NT2/D1 (cell line): ENCODE measurements around the gene MOB3B.

Experiments
- DNase-seq: peaks from one replicate; pipeline ENCODE4 v3.0.0-alpha.2; 2011; ENCODE audit warnings: low read depth, low spot score
- H3K27me3 ChIP-seq: 2 replicates; pipeline ENCODE4 v1.6.0; 2011; ENCODE audit warnings: mild to moderate bottlenecking; ENCODE audit not compliant: insufficient read length, insufficient read depth
- H3K36me3 ChIP-seq: 2 replicates; pipeline ENCODE4 v1.6.1; 2011; ENCODE audit warnings: mild to moderate bottlenecking, low read length, mixed read lengths; ENCODE audit not compliant: insufficient read depth, insufficient read length
- H3K4me1 ChIP-seq: 2 replicates; pipeline ENCODE4 v1.5.1; 2011; ENCODE audit not compliant: insufficient read depth, insufficient read length
- H3K4me3 ChIP-seq: 2 replicates; pipeline ENCODE4 v1.5.1; 2011; ENCODE audit warnings: low read depth; ENCODE audit not compliant: insufficient read length
- H3K9ac ChIP-seq: 2 replicates; pipeline ENCODE4 v1.6.0; 2011; ENCODE audit warnings: low read depth; ENCODE audit not compliant: insufficient read length
- H3K9me3 ChIP-seq: 2 replicates; pipeline ENCODE4 v1.5.1; 2011; ENCODE audit warnings: mild to moderate bottlenecking, low read length; ENCODE audit not compliant: insufficient read depth
- SUZ12 ChIP-seq: IDR thresholded peaks from 2 replicates; pipeline ENCODE4 v1.6.1; 2011; ENCODE audit not compliant: insufficient read length, insufficient read depth; ENCODE audit errors: extremely low read depth
- YY1 ChIP-seq: IDR thresholded peaks from 2 replicates; pipeline ENCODE4 v1.6.1; 2011; ENCODE audit not compliant: insufficient read length, insufficient read depth
- ZNF274 ChIP-seq: IDR thresholded peaks from 2 replicates; pipeline ENCODE4 v1.6.1; 2011; ENCODE audit warnings: mild to moderate bottlenecking, low read depth, low read length

MOB3B gene

GRCh38 chr9:27487128-27487640, 42.4 kb downstream of the MOB3B start:
- DNase-seq, result no peak
- Histone ChIP-seq H3K4me1 (no peaks in the 10 kb centered on the region), H3K9me3 (no peaks in the 10 kb centered on the region), H3K4me3 (no peak overlapping the region), H3K9ac (no peak overlapping the region), H3K36me3 (no peaks in the 10 kb centered on the region), H3K27me3 (no peaks in the 10 kb centered on the region)
- TF ChIP-seq SUZ12 (no peak), YY1 (no peak), ZNF274 (no peak)

- Histone ChIP-seq H3K9me3 (no peaks in the 10 kb centered on the region), H3K4me3 (no peak overlapping the region), H3K9ac (no peak overlapping the region), H3K36me3 (no peaks in the 10 kb centered on the region), H3K4me1 (no peaks in the 10 kb centered on the region), H3K27me3 (no peaks in the 10 kb centered on the region)
- no peak for TF ChIP-seq ZNF274
- TF ChIP-seq SUZ12, result no peak
- no peak for TF ChIP-seq YY1
- no peak for DNase-seq
These were observed 44.5 kb downstream of the MOB3B start for GRCh38 chr9:27485158-27485557.

- Histone ChIP-seq H3K9ac (no peak overlapping the region), H3K4me3 (no peak overlapping the region), H3K4me1 (no peaks in the 10 kb centered on the region), H3K36me3 (no peaks in the 10 kb centered on the region), H3K27me3 (no peaks in the 10 kb centered on the region), H3K9me3 (peaks cover 11% of the 10 kb centered on the region)
- no peak for TF ChIP-seq YY1
- no peak for TF ChIP-seq SUZ12
- no peak for TF ChIP-seq ZNF274
- DNase-seq, result no peak
These were observed 46.0 kb downstream of the MOB3B start for GRCh38 chr9:27483576-27483975.

- DNase-seq, result no peak
- no peak for TF ChIP-seq YY1
- TF ChIP-seq SUZ12, result no peak
- no peak for TF ChIP-seq ZNF274
- Histone ChIP-seq H3K36me3 (no peaks in the 10 kb centered on the region), H3K4me3 (no peak overlapping the region), H3K4me1 (no peaks in the 10 kb centered on the region), H3K9ac (no peak overlapping the region), H3K27me3 (no peaks in the 10 kb centered on the region), H3K9me3 (peaks cover 16% of the 10 kb centered on the region)
These were observed 46.9 kb downstream of the MOB3B start for GRCh38 chr9:27482709-27483108.

GRCh38 chr9:27478322-27478721, 51.3 kb downstream of the MOB3B start:
- Histone ChIP-seq H3K27me3 (no peaks in the 10 kb centered on the region), H3K9me3 (peaks cover 16% of the 10 kb centered on the region), H3K4me1 (peaks cover 3% of the 10 kb centered on the region), H3K4me3 (no peak overlapping the region), H3K9ac (no peak overlapping the region), H3K36me3 (no peaks in the 10 kb centered on the region)
- no peak for DNase-seq
- TF ChIP-seq ZNF274 (no peak), YY1 (no peak), SUZ12 (no peak)

DNA sequence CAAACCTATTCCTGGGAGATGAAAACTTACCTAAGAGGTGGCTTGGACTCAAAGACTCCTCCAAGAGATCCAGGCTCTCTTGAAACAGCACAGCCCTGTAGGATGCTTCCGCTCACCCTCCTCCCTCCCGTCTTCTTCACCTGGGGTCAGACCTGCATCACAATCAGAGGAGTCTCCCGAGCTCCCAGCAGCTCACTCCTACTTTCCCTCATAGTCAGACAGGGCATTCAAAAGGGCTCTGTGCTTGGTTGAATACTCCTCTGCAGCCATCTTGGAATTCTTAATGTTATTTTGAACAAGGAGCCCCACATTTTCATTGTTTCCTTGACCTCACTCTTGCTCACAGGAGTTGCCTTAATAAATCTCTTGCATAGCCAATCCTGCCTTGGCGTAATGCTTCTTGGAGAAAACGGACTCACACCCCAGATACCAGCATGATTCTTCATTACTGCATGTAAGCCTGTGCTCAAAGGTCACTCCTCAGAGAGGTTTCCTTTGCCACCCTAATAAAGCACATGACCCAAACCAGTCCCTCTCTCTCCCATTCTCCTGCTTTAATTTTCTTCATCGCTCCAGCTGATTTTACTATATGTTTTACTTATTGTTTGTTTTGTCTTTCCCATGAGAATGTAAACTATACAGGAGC, 52.6 kb downstream of the MOB3B start:
- Histone ChIP-seq H3K9me3 (peaks cover 16% of the 10 kb centered on the region), H3K27me3 (no peaks in the 10 kb centered on the region), H3K9ac (no peak overlapping the region), H3K4me1 (peaks cover 4% of the 10 kb centered on the region), H3K4me3 (no peak overlapping the region), H3K36me3 (no peaks in the 10 kb centered on the region)
- no peak for DNase-seq
- TF ChIP-seq SUZ12 (no peak), YY1 (no peak), ZNF274 (no peak)

- DNase-seq, result no peak
- Histone ChIP-seq H3K9ac (no peak overlapping the region), H3K36me3 (no peaks in the 10 kb centered on the region), H3K27me3 (no peaks in the 10 kb centered on the region), H3K4me1 (peaks cover 4% of the 10 kb centered on the region), H3K4me3 (no peak overlapping the region), H3K9me3 (peaks cover 16% of the 10 kb centered on the region)
- no peak for TF ChIP-seq ZNF274
- TF ChIP-seq SUZ12, result no peak
- no peak for TF ChIP-seq YY1
These were observed 54.5 kb downstream of the MOB3B start for GRCh38 chr9:27475057-27475595.
